GM19468 (cell line): ENCODE results near the gene GMCL2.

Source experiments
- ATAC-seq: cut with Tn5 transposase; IDR thresholded peaks from one replicate; pipeline ENCODE4 v1.9.1; 2021; ENCODE audit warnings: mild to moderate bottlenecking, moderate library complexity, moderate number of reproducible peaks; ENCODE audit not compliant: unreplicated experiment; ENCODE audit errors: extremely low read depth

Gene GMCL2

GRCh38 chr5:178149199-178149932 is 37.8 kb downstream of the GMCL2 start:
- no peak for ATAC-seq

GRCh38 chr5:178147406-178147805 is 39.8 kb downstream of the GMCL2 start:
- no peak for ATAC-seq

- ATAC-seq: no peak
Measured at GRCh38 chr5:178145965-178146820, 41.0 kb downstream of the GMCL2 start.

- no peak for ATAC-seq
Measured at GRCh38 chr5:178143901-178144300, 43.3 kb downstream of the GMCL2 start.

- ATAC-seq: no peak
Measured at GRCh38 chr5:178143246-178143645, 43.9 kb downstream of the GMCL2 start.

- ATAC-seq: no peak
Measured at GRCh38 chr5:178142642-178143041, 44.5 kb downstream of the GMCL2 start.

GRCh38 chr5:178141550-178141949 is 45.6 kb downstream of the GMCL2 start:
- ATAC-seq: no peak

GRCh38 chr5:178137991-178138390 is 49.2 kb downstream of the GMCL2 start:
- ATAC-seq: no peak

- ATAC-seq: no peak
Measured at GRCh38 chr5:178136990-178137389, 50.2 kb downstream of the GMCL2 start.
